ENCODE data around the gene CDCA8. TPM values are rescaled to one million over a fixed set of nuclear protein-coding genes. Genes with fewer than 3 reads are reported as not detected.
A peak's percentile ranks its signal among the peaks of the same experiment; 100 is the strongest.

Gene CDCA8
- polyA plus RNA-seq, 2 of the 4 experiments (the other 2 are of a cell fraction): 26.8 to 32.1 TPM

GRCh38 chr1:37741662-37742061, 49.3 kb downstream of the CDCA8 start:
- DNase-seq (ENCODE audit: low read depth in 1 of 2, low spot score in 1 of 2) (no peak), ATAC-seq (peak in 1 of 2 experiments; percentile 24; a peak in 1 of 6 replicates), FAIRE-seq (no peak)
- ChIA-PET CTCF (interaction anchor here (1.4 kb wide), 1 partner anchor 60 kb away, joined by 5 read pairs; no protein-coding TSS in a partner anchor), POLR2A (no interaction called here)
- no peak overlapping the region for H3K27ac ChIP-seq
- peaks cover 3% of the 10 kb centered on the region; the same call in 1 of the 3 replicates for H3K9me3 ChIP-seq
- TF ChIP-seq MYC (IDR thresholded peaks at IDR 0.05; ENCODE audit: borderline replicate concordance, low read length) (no peak), ZSCAN20 (CRISPR knock-in tag; IDR thresholded peaks at IDR 0.05) (no peak), MAFK (IDR thresholded peaks at IDR 0.05; ENCODE audit: partially characterized antibody) (no peak), SREBF2 (IDR thresholded peaks at IDR 0.05) (no peak), FOSB (CRISPR knock-in tag; IDR thresholded peaks at IDR 0.05) (no peak), E2F6 (IDR thresholded peaks at IDR 0.05; ENCODE audit: borderline replicate concordance, low read depth) (no peak)
- H3K4me3 ChIP-seq: no peak overlapping the region
- WGBS (ENCODE audit: missing lambda C conversion rate): 61% methylated on average over 6 of the region's 6 CpGs
- no peak overlapping the region for H3K4me2 ChIP-seq
- H3K4me1 ChIP-seq: no peaks in the 10 kb centered on the region

GRCh38 chr1:37746806-37747205, 54.5 kb downstream of the CDCA8 start:
- TF ChIP-seq MYC (IDR thresholded peaks at IDR 0.05; ENCODE audit: borderline replicate concordance, low read length) (no peak), EP300 (IDR thresholded peaks at IDR 0.05) (no peak), SMC3 (IDR thresholded peaks at IDR 0.05) (no peak), FOSL2 (IDR thresholded peaks at IDR 0.05) (no peak), FOSL2 (CRISPR knock-in tag; IDR thresholded peaks at IDR 0.05) (no peak), CTCF (IDR thresholded peaks at IDR 0.05) (no peak), USF2 (IDR thresholded peaks at IDR 0.05) (no peak)
- Histone ChIP-seq H3K27ac (no peak overlapping the region), H3K4me2 (no peak overlapping the region), H3K4me1 (no peaks in the 10 kb centered on the region), H3K9me3 (peaks cover 5% of the 10 kb centered on the region; the same call in 1 of the 3 replicates), H3K4me3 (no peak overlapping the region)
- POLR2A ChIA-PET: no interaction called here
- DNase-seq (ENCODE audit: low read depth in 1 of 2, low spot score in 1 of 2) (no peak), ATAC-seq (no peak), FAIRE-seq (no peak)
- CTCF ChIA-PET: no interaction called here
- 88% methylated on average over 3 of the region's 3 CpGs for WGBS (ENCODE audit: missing lambda C conversion rate)

- CTCF ChIA-PET: no interaction called here
- WGBS (ENCODE audit: missing lambda C conversion rate): 48% methylated on average over 1 of the region's 1 CpG
These were observed 56.2 kb downstream of the CDCA8 start for GRCh38 chr1:37748565-37748964.

GRCh38 chr1:37752213-37752582, 59.9 kb downstream of the CDCA8 start:
- CTCF ChIA-PET: no interaction called here
- no peak for FAIRE-seq
- H3K4me1 ChIP-seq: no peaks in the 10 kb centered on the region
- peak overlapping the region; percentile 66 for H3K4me3 ChIP-seq
- 57% methylated on average over 11 of the region's 11 CpGs for WGBS (ENCODE audit: missing lambda C conversion rate)
- peak overlapping the region; percentile 71 for H3K4me2 ChIP-seq
- no peaks in the 10 kb centered on the region for H3K9me3 ChIP-seq
- no peak overlapping the region for H3K27ac ChIP-seq
- POLR2A ChIA-PET: no interaction called here
- DNase-seq (ENCODE audit: low read depth in 1 of 2, low spot score in 1 of 2): no peak
- no peak for ATAC-seq
- TF ChIP-seq HDAC2 (IDR thresholded peaks at IDR 0.05) (no peak), CHD2 (IDR thresholded peaks at IDR 0.05; ENCODE audit: low read length, partially characterized antibody) (no peak), ZC3H11A (IDR thresholded peaks at IDR 0.05) (no peak), PHF8 (IDR thresholded peaks at IDR 0.05; ENCODE audit: borderline replicate concordance, low read depth) (no peak), EHF (CRISPR knock-in tag; IDR thresholded peaks at IDR 0.05) (no peak), MAZ (IDR thresholded peaks at IDR 0.05; ENCODE audit: borderline replicate concordance, low read depth, low read length) (no peak), NPAS2 (CRISPR knock-in tag; IDR thresholded peaks at IDR 0.05; ENCODE audit: borderline replicate concordance) (no peak), KDM5A (IDR thresholded peaks at IDR 0.05) (no peak), RCOR1 (IDR thresholded peaks at IDR 0.05; ENCODE audit: low read depth, low read length) (no peak), ZNF302 (CRISPR knock-in tag; IDR thresholded peaks at IDR 0.05) (no peak), MYC (IDR thresholded peaks at IDR 0.05; ENCODE audit: borderline replicate concordance, low read length) (no peak), ESRRA (IDR thresholded peaks at IDR 0.05; ENCODE audit: borderline replicate concordance, low read length) (no peak), CEBPB (IDR thresholded peaks at IDR 0.05) (no peak), EHMT2 (IDR thresholded peaks at IDR 0.05; ENCODE audit: low read depth) (no peak), HOXB5 (CRISPR knock-in tag; IDR thresholded peaks at IDR 0.05) (no peak)

More at GRCh38 chr1:37748565-37748964, 56.2 kb downstream of the CDCA8 start:
- Histone ChIP-seq H3K4me2 (no peak overlapping the region), H3K9me3 (peaks cover 5% of the 10 kb centered on the region; the same call in 1 of the 3 replicates), H3K4me3 (no peak overlapping the region), H3K27ac (no peak overlapping the region), H3K4me1 (no peaks in the 10 kb centered on the region)
- no peak for DNase-seq (ENCODE audit: low read depth in 1 of 2, low spot score in 1 of 2)
- TF ChIP-seq CEBPB (IDR thresholded peaks at IDR 0.05) (no peak), MAFK (IDR thresholded peaks at IDR 0.05; ENCODE audit: partially characterized antibody) (peak; percentile 86), HOXB13 (CRISPR knock-in tag; IDR thresholded peaks at IDR 0.05; ENCODE audit: low read depth) (no peak), KDM5A (IDR thresholded peaks at IDR 0.05) (no peak), HEYL (CRISPR knock-in tag; IDR thresholded peaks at IDR 0.05) (no peak)
- POLR2A ChIA-PET: no interaction called here
- no peak for FAIRE-seq
- no peak for ATAC-seq
